Upper lobe of left lung (tissue), 4 donors: Measurements from ENCODE around the gene AKR1D1.

Experiments used
- EP300 ChIP-seq, 4 donors: sonication (generic); formaldehyde crosslinking; IDR thresholded peaks; one replicate each; pipeline ENCODE4 v1.5.1; 2017; ENCODE audit warnings: antibody characterized with exemption in 4 of 4, control low read depth in 2 of 4
- POLR2A ChIP-seq, 4 donors: fragments of 450-650 bp; IDR thresholded peaks; one replicate each; pipeline ENCODE4 v1.5.1; 2016 to 2017; ENCODE audit warnings: antibody characterized with exemption in 4 of 4, mild to moderate bottlenecking in 2 of 4
- POLR2AphosphoS5 ChIP-seq, 2 donors: sonication (generic); formaldehyde crosslinking; IDR thresholded peaks; one replicate each; pipeline ENCODE4 v1.5.1; 2017; ENCODE audit warnings: antibody characterized with exemption in 2 of 2
- TF ChIP-seq, protein P1 (sequence below), 6 experiments: fragments of 450-650 bp in 4 of 6; fragments of 200-600 bp in 2 of 6; sonication (generic) in 2 of 6; IDR thresholded peaks; one replicate each; pipeline ENCODE4 v1.5.1; 2016 to 2019; ENCODE audit warnings: antibody characterized with exemption in 6 of 6

DNA sequence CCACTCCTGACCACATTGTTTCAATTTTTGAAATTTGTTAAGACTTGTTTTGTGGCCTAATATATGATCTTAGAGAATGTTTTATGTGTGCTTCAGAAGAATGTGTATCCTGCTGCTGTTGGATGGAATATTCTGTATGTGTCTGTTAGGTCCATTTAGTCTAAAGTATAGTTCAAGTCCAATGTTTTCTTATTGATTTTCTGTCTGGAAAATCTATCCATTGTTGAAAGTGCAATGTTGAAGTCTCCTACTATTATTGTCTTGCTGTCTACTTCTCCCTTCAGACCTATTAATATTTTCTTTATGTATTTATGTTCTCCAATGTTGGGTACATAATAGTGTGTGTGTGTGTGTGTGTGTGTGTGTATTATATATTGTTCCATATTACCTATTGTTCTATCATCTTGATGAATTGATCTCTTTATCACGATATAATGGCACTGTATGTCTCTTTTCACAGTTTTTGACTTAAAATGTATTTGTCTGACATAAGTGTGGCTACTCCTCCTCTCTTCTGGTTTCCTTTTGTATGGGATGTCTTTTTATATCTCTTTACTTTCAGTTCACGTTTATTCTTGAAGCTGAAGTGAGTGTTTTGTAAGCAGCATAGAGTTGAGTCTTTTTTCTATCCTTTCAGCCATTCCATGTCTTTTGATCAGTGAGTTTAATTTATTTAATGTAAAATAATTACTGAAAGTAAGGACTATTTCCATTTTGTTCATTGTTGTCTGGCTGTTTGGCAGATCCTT, 61.3 kb downstream of the AKR1D1 start:
- TF ChIP-seq, protein P1, sequence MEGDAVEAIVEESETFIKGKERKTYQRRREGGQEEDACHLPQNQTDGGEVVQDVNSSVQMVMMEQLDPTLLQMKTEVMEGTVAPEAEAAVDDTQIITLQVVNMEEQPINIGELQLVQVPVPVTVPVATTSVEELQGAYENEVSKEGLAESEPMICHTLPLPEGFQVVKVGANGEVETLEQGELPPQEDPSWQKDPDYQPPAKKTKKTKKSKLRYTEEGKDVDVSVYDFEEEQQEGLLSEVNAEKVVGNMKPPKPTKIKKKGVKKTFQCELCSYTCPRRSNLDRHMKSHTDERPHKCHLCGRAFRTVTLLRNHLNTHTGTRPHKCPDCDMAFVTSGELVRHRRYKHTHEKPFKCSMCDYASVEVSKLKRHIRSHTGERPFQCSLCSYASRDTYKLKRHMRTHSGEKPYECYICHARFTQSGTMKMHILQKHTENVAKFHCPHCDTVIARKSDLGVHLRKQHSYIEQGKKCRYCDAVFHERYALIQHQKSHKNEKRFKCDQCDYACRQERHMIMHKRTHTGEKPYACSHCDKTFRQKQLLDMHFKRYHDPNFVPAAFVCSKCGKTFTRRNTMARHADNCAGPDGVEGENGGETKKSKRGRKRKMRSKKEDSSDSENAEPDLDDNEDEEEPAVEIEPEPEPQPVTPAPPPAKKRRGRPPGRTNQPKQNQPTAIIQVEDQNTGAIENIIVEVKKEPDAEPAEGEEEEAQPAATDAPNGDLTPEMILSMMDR (IDR thresholded peaks at IDR 0.05): no peak
- no peak for TF ChIP-seq POLR2AphosphoS5 (IDR thresholded peaks at IDR 0.05)
- no peak for TF ChIP-seq EP300 (IDR thresholded peaks at IDR 0.05)
- no peak for TF ChIP-seq POLR2A (IDR thresholded peaks at IDR 0.05)
